GM21786 (cell line): ENCODE results near the gene CTPS2.
"Not testable (repeated sequence)": the region's sequence is repeated elsewhere in the genome, so short reads cannot be mapped to it uniquely, and the experiment has no call there.

Source experiments
- ATAC-seq: cut with Tn5 transposase; IDR thresholded peaks from one replicate; pipeline ENCODE4 v1.9.1; 2021; ENCODE audit not compliant: unreplicated experiment

CTPS2 gene

DNA sequence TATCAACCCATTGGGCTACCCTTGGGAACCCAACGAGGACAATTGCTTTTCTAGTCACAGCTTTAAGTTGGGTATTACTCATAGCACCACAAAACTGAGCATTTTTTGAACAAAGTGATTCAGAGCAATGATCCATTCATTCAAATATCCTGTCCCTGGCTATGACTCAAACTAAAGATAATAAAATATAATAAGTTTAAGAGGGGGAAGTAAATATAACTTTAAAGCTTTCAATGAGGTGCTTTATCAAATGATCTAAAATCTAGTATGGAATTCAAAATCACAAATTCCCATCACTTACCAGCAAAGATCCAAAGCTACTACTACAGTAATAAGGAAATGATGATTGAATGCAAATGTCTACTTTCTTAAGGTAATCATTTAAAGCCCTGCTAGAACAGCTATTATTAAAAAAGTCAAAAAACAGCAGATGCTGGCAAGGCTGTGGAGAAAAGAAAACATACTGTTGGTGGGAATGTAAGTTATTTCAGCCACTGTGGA, 102.3 kb downstream of the CTPS2 start:
- no peak for ATAC-seq

DNA sequence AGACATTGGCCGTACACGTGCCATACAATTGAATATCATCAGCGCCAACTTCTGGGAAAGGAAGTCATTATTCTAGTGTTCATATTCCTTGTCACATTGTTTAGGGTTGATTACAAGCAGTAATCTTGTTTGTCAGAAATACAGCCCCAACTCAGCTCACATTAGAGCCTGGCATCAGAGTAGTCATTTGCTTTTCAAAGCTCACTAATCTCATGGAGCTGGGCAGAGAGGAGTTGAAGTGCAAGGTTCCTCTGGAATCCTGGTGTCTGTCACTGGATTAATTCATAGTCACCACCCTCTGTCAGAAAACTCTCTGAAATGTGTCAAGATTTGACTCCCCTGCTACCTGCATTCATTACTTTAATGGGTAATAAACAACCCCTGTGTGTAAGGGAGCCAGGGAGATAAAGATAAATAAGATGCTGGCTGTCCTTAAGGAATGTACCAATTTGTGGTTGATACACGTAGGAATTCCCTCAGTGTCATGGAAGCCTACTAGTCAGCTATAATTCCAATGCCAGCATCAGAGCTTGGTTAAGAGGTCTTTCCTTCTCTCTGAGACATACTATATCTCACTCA, 106.2 kb downstream of the CTPS2 start:
- ATAC-seq, result no peak

- ATAC-seq, result no peak
Observed at GRCh38 chrX:16604337-16604736, 108.1 kb downstream of the CTPS2 start.

GRCh38 chrX:16603822-16604221, 108.6 kb downstream of the CTPS2 start:
- no peak for ATAC-seq

DNA sequence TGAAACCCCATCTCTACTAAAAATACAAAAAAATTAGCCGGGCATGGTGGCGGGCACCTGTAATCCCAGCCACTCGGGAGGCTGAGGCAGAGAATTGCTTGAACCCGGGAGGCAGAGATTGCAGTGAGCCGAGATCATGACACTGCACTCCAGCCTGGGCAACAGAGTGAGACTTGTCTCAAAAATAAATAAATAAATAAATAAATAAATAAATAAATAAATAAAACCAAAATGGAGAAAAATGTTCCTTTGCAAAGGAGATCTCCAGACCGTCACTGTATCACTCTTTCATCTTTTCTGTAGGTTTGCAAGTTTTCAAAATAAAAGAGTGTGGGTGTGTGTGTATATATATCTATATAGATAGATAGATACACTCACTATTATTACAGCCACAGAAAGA, 109.2 kb downstream of the CTPS2 start:
- not testable (repeated sequence) for ATAC-seq

DNA sequence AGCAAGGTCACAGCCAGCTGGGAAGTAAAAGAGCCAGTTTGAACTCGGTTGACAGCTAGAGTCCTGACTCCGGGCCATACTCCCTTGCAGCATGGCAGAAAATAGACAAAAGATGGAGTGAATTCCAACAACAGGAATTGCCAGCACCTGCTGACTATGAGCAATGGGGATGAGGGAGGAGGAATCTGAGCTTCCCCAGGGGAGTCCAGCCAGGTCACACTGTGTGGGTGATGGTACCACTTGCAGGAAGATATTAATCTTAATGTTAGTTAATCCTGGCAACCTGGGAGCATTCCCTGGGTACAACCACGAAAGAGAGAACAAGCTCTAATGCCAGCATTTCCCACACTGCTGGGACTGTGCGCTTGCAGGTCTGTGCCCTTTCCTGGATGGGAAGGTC, 110.6 kb downstream of the CTPS2 start:
- no peak for ATAC-seq

DNA sequence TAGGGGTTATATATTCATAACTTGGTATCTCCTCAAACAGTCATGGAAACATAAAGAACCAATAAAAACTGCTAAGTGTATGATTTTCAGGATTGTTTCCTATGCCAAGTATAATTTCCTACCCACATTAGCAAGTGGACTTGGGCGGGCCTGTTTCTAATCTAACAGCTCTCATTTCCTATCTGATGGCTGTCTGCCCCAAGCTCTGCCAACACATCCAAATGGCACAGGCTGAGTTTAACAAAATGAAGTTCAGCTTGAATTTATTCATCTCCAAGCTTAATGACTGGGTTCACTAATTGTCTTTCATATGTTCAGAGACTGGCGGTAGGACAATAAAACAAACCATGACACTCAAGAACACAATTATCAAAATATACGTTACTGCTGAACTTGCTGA, 118.0 kb downstream of the CTPS2 start:
- no peak for ATAC-seq

GRCh38 chrX:16593801-16594200, 118.7 kb downstream of the CTPS2 start:
- no peak for ATAC-seq

- no peak for ATAC-seq
Observed at GRCh38 chrX:16592194-16592770, 120.2 kb downstream of the CTPS2 start.

- no peak for ATAC-seq
Observed at GRCh38 chrX:16589826-16590225, 122.6 kb downstream of the CTPS2 start.

- ATAC-seq, result no peak
Observed at GRCh38 chrX:16589211-16589610, 123.3 kb downstream of the CTPS2 start.

DNA sequence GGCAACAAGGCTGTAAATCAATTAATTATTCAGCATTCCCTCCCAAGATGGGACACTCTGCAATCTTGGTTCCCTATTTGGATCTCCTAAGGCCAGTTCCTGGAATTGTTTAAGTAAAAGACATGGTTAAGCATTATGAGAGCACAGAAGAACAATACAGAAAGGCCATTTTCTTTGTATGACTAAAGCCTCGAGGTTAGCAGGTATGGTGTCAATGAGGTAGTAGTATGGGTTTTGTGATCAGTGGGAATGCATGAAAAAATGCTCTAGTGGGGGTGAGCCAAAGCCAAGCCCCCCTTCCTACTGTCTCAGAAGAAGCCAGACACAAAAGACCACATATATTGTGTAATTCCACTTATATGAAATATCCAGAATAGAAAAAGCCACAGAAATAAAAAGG, 124.2 kb downstream of the CTPS2 start:
- no peak for ATAC-seq

- ATAC-seq, result no peak
Observed at GRCh38 chrX:16587836-16588235, 124.6 kb downstream of the CTPS2 start.

GRCh38 chrX:16586377-16587112, 125.9 kb downstream of the CTPS2 start:
- ATAC-seq, result no peak

DNA sequence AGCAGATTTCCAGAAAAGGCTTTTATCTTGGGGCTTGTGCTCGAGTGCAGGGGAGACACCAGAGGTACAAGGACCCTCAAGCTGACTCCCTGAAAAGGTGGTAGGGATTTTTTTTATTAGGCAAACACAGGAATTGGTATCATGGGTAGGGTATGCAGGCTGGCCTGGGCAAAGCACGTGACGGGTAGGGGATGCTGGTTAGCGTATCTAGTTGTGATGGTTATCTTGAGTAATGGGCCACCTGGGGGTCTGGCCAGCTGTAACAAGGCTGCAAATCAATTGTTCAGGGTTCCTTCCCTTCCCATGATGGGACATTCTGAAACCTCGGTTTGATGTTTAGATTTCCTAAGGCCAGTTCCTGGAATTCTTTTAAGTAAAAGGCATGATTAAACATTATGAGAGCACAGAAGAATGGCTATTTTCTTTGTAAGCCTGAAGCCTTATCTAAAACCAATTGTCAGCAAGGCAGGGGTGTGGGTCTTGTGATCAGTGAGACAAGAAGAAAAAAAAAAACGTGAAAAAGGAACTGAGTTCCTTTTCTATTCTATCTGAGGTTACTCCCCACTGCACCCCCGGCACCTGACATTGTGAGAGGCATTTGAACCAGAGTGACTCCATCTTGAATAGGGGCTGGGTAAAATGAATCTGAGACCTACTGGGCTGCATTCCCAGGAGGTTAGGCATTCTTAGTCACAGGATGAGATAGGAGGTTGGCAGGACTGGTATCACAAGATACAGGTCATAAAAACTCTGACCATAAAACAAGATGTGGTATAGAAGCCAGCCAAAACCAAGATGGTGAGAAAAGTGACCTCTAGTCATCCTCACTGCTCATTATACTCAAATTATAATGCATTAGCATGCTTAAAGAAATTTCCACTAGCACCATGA, 126.7 kb downstream of the CTPS2 start:
- no peak for ATAC-seq

GRCh38 chrX:16580004-16580797, 132.3 kb downstream of the CTPS2 start:
- not testable (repeated sequence) for ATAC-seq

DNA sequence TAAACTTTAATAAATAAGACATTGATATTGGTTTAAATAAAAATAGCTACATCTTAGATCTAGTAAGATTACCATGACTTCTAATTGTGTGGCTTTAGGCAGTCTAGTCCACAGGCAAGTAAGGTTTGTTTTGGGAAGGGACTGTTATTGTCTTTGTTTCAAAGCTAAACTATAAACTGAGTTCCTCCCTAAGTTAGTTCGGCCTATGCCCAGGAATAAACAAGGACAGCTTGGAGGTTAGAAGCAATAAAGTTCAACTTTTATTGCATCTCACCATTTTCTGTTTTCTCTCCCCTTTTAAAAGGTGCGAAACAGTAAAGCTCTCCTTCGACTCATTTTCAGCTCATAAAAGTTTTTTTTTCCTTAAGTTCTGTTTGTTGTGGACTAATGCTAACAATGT, 133.0 kb downstream of the CTPS2 start:
- no peak for ATAC-seq

- no peak for ATAC-seq
Observed at GRCh38 chrX:16578218-16578617, 134.3 kb downstream of the CTPS2 start.

- ATAC-seq, result no peak
Observed at GRCh38 chrX:16577483-16578029, 134.9 kb downstream of the CTPS2 start.

DNA sequence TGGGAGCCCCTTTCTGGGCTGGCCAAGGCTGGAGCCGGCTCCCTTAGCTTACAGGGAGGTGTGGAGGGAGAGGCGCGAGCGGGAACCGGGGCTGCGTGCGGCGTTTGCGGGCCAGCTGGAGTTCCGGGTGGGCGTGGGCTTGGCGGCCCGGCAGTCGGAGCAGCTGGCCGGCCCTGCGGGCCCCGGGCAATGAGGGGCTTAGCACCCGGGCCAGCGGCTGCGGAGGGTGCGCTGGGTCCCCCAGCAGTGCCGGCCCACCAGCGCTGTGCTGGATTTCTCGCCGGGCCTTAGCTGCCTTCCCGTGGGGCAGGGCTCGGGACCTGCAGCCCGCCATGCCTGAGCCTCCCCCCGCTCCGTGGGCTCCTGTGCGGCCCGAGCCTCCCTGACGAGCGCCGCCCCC, 137.1 kb downstream of the CTPS2 start:
- ATAC-seq, result not testable (repeated sequence)
